HG03571 (cell line): Measurements from ENCODE around the gene CPAMD8.

Experiments
- ATAC-seq: cut with Tn5 transposase; IDR thresholded peaks from one replicate; pipeline ENCODE4 v1.9.1; 2021; ENCODE audit not compliant: unreplicated experiment

CPAMD8 gene

DNA sequence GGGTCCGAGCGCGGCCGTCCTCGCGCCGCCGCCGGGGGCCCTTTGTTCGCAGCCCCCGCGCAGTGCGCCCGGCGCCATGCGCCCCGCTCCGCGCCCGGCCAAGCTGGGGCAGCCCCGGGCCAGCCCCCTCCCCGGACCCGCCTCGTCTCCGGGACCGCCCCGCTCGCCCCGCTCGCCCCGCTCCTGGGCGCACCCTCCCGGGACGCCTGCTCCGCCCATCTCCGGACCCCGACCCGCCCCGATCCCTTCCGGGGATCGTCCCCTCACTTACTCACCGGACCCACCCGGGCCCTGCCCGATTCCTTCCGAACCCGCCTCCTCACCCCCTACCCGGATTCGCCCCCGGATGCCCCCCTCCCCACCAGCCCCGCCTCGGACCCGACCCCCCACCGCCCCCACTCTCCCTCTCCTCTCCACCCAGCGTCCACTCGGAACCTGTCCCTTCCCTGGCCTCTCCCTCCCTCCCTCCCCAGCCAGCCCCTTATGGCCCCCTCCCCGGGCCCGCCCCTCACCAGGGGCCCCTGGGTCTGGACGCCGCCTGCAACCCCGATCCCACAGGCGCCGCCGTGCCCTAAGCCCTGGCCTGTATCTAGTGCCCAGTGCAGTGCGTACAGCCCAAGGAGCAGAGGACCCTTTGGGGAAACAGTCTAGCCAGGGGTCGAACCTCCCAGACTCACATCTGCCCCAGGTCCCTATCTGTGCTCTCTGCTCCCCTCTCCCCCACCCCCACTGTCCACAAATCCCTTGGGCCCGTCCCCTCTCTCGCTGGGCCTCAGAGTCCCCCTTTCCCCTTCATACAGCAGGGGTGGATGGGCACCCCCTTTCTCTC, at the start of gene CPAMD8:
Gene CPAMD8 (minus strand): TSS at position 105 of the 829 bp plus-strand sequence. CDS start 168 bp downstream, outside the sequence.
- ATAC-seq, result no peak

DNA sequence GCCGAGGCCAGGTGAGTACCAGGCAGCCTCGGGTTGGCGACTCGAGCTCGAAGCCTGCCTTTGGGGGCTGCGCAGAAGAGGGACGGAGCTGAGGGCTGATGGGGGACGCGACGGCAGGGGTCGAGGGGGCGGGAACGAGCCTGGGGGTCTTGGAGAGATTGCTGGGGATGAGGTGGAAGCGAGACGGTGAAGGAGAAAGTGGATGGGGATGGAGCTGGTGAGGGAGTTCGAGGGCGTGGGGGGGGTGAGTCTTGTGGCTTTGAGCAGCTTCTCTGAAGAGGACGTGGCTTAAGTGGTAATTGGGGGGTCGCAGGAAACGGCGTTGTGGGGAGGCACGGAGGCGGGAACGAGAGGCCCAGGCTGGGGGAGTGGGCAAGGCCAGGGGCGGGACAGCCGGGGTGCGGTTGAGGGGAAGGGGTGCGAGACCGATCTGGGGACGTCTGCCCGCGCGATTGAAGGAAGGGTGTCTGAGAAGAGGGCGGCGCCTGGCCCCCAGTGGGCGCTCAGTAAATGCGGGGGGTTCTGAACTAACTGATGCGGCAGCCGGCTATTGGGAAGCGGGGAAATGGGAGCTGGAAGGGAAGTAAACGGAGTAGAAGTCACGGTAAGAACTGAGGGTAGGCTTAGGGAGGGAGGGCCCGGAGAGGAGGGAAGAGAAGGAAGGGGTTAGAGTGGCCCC, 49.4 kb upstream of the CPAMD8 start:
- ATAC-seq, result no peak

- ATAC-seq, result peak; percentile 61
Observed at GRCh38 chr19:17075035-17075863, 48.6 kb upstream of the CPAMD8 start, which contains the start of the genes HAUS8 and MYO9B. Gene HAUS8 (minus strand): TSS chr19:17075452. CDS start chr19:17075422, 30 bp downstream. Gene MYO9B (plus strand): TSS chr19:17075777. CDS start chr19:17101718, 25,941 bp downstream.

GRCh38 chr19:17074634-17075034, 48.0 kb upstream of the CPAMD8 start:
- ATAC-seq, result peak; percentile 9

GRCh38 chr19:17073869-17074633, 47.4 kb upstream of the CPAMD8 start:
- ATAC-seq, result peak; percentile 7

DNA sequence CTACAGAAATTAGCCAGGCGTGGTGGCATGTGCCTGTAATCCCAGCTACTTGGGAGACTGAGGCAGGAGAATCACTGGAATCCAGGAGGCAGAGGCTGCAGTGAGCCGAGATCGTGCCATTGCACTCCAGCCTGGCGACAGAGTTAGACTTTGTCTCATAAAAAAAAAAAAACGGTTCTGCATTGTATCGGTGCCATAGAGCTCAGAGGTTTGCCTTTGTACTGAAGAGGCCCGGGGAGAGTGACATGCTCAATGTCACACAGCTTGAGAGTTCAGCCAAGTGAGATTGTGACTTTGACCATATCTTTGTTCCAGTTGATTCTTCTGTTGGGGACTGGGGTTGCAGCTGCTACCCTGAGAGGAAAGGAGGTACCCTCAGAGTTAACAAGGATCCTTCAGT, 44.3 kb upstream of the CPAMD8 start:
- ATAC-seq, result no peak

DNA sequence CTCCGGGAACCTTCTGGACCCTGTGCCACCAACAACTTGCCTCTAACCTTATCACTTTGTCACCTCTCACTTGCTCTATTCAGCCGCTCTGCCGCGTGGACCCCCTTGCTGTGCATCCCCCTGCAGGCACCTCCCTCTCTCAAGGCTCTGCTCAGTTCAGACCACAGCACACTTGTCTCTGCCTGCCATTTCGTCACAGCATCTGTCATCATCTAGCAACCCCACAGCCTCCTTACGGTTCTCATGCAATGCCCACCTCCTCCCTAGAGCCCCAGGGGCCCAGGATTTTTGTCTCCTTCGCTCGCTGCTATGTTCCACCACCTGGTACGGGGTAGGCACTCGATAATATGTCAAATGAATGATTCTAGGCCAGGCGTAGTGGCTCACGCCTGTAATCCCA, 43.8 kb upstream of the CPAMD8 start:
- ATAC-seq, result no peak

- ATAC-seq, result no peak
Observed at GRCh38 chr19:17069193-17069592, 42.6 kb upstream of the CPAMD8 start.

DNA sequence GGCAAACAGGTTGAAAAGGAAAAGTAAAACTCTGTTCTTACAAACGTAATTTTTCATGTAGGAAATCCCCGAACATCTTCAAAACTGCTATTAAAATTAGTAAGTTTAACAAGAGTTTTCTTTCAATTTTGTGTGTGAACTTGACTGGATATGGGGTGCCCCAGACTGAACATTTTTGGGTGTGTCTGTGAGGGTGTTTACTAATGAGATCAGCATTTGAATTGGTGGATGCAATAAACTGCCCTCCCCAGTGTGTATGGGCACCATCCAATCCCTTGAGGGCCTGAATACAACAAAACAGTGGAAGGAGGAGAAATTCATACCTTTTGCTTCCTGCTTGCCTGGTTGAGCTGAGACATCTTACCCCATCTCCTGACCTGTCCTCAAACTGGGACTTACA, 36.8 kb upstream of the CPAMD8 start:
- ATAC-seq, result no peak

- no peak for ATAC-seq
Observed at GRCh38 chr19:17061691-17062090, 35.1 kb upstream of the CPAMD8 start.

GRCh38 chr19:17061205-17061604, 34.6 kb upstream of the CPAMD8 start:
- no peak for ATAC-seq

GRCh38 chr19:17060802-17061201, 34.2 kb upstream of the CPAMD8 start:
- ATAC-seq, result no peak

GRCh38 chr19:17058236-17058635, 31.6 kb upstream of the CPAMD8 start:
- ATAC-seq, result no peak

DNA sequence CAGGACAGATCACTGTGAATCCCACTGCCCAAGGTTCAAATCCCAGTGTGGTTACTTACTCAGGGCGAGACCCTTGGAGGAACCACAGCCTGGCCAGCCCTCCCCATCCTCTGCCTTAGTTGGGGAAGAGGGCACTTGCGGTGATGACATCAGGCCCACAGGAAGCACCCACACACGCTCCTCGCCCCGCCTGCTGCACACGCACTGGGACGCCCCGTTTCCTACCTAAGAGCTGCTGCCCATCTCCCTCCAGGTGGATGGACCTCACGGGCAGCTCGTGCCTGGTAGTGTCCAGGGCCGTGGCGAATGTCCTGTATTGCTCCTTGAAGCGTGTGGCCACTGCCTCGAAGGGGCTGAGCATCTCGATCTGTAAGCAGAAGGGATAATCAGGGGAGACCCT, 29.0 kb upstream of the CPAMD8 start:
- no peak for ATAC-seq

DNA sequence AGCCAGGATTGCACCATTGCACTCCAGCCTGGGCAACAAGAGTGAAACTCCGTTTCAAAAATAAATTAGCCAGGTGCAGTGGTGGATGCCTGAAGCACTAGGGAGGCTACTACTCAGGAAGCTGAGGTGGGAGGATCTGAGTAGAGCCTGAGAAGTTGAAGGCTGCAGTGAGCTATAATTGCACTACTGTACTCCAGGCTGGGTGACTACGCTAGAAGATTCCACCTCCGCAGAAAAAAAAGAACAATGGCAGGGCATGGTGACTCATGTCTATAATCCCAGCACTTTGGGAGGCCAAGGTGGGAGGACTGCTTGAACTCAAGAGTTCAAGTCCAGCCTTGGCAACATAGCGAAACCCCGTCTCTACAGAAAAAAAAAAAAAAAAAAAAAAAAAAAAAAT, 28.1 kb upstream of the CPAMD8 start:
- ATAC-seq, result no peak

DNA sequence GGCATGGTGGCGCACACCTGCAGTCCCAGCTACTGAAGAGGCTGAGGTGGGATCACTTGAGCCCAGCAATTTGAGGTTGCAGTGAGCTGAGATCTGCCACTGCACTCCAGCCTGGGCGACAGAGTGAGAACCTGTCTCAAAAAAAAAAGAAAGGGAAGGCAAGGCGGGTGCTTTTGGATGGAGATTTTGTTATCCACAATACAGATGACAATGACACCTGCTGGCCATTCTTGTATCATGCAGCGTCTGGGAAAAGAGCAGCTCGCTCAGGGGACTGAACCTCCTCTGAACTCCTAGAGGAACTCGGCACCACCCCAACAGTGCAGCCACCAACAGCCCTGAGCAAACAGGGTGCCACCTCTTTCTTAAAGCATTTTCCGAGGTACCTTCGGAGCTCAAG, 25.8 kb upstream of the CPAMD8 start:
- ATAC-seq, result no peak

DNA sequence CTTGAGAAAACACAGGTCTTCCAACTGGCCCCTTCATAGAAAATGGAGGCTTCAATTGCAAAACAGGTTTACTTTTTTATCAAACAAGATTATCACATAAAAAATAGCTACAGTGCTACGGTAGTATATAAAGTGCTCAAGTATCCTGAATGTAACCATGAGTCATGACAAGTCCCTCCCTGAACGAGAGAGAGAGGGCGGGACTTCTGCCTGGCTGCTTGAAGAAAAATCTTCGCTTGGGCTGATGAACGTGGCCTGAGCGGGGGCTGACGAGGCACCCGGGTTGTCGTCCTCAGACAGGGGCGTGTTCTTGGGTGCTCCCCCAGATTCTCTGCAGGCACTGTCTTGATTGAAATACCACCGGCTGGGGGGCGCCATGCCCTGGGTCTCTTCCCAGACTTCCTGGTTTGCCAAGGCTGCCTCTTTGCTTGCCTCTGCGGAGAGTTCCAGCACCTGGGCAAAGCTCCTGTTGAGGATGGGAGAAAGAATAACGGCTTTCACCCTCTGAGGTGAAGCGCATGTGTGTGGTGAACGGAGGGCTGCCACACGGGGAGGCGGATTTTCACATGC, 23.2 kb upstream of the CPAMD8 start:
- ATAC-seq, result no peak

- no peak for ATAC-seq
Observed at GRCh38 chr19:17048885-17049453, 22.4 kb upstream of the CPAMD8 start.

DNA sequence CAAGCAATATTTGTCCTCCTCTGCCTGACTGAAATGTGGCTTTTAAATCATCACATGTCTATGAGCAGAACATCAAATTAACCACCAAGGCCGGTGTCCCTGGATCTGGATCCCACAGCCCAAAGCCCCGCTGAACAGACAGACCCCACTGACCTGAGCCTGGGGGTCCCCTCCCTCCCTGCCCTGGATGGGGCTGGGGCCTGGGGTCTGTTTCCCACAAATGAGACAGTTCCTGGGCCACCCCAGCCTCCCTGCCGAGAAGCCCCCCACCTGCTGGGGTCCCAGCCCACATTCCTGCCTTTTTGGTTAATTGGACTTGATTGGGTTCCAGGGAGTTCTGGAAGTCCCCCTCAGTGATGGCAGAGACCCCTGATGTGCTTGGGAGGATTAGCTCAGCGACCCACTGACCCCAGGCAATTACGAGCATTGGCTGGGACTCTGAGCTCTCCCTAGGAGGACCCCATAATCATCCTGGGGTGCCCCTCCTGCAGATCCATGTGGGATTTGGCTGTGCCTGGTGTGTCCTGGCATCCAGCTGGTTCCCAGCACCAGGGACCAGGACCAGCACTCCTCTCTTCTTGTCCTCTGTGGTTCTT, 19.4 kb upstream of the CPAMD8 start:
- no peak for ATAC-seq
